Suppressor macrophage (primary cell): ENCODE results near the gene TTC39C.
A peak's percentile ranks its signal among the peaks of the same experiment; 100 is the strongest.

Experiments
- DNase-seq, 4 experiments: peaks; one replicate each; pipeline ENCODE4 v3.0.0-alpha.2; 2020 to 2022

TTC39C gene

GRCh38 chr18:24089515-24090337, 75.2 kb downstream of the TTC39C start:
- no peak for DNase-seq

DNA sequence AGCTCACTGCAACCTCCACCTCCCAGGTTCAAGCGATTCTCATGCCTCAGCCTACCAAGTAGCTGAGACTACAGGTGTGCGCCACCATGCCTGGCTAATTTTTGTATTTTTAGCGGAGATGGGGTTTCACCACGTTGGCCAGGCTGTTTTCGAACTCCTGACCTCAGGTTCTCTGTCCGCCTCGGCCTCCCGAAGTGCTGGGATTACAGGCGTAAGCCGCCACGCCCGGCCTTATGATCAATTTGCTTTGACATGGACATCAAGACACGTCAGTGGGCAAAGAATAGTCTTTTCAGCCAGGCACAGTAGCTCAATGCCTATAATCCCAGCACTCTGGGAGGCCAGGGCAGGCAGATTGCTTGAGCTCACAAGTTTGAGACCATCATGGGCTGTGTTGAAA, 76.3 kb downstream of the TTC39C start:
- DNase-seq, result no peak

DNA sequence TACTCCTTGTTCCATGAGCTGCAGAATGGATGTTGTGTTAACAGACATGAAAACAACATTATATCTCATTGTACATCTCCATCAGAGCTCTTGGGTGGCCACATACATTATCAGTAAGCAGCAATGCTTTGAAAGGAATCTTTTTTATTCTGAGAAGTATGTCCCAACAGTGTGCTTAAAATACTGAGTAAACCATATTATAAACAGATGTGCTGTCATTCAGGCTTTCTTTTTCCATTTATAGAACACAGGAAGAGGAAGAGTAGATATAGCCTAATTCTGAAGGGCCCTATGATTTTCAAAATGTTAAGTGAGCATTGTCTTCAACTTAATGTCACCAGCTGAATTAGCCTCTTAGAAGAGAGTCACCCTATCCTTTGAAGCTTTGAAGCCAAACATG, 80.0 kb downstream of the TTC39C start:
- DNase-seq, result peak in 2 of 4 experiments; percentile 25 to 36

- DNase-seq, result no peak
Observed at GRCh38 chr18:24095976-24096375, 81.4 kb downstream of the TTC39C start.

GRCh38 chr18:24103320-24104021, 88.9 kb downstream of the TTC39C start:
- no peak for DNase-seq

GRCh38 chr18:24104486-24104885, 89.9 kb downstream of the TTC39C start:
- no peak for DNase-seq

GRCh38 chr18:24108641-24109040, 94.1 kb downstream of the TTC39C start:
- DNase-seq, result no peak

DNA sequence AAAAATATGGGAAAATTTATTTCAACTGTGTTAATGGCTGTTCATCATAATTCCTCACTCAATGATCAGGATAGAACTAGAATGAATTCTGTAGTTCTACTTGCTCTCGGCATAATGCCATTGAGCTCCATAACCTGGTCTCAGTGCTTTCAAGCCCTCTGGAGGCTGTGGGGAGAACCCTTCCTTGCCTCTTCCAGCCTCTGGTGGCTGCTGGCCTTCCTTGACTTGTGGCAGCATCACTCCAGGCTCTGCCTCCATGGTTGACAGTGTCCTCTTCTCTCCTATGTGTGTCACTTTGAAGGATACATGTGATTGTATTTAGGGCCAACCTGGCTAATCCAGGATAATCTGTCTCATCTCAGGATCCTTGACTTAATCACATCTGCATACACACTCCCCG, 97.4 kb downstream of the TTC39C start:
- no peak for DNase-seq

DNA sequence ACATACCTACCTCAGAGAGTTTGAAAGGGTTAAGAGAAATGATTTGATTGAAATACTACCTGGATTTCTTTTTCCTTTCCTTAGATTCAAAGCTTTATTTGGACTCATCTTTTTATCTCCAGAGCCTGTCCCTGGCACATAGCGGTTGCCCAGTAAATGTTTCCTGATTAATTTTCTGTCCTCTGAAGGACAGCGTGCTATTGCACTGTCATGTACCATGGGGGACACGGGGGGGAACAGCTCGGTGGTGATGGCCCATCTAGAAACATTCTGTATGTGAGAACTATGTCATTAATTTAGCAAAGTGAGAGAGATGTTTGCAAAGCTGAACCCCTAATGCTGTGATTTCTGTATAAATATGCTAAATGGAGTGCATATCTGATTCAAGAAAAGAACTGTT, 97.9 kb downstream of the TTC39C start:
- DNase-seq, result no peak

DNA sequence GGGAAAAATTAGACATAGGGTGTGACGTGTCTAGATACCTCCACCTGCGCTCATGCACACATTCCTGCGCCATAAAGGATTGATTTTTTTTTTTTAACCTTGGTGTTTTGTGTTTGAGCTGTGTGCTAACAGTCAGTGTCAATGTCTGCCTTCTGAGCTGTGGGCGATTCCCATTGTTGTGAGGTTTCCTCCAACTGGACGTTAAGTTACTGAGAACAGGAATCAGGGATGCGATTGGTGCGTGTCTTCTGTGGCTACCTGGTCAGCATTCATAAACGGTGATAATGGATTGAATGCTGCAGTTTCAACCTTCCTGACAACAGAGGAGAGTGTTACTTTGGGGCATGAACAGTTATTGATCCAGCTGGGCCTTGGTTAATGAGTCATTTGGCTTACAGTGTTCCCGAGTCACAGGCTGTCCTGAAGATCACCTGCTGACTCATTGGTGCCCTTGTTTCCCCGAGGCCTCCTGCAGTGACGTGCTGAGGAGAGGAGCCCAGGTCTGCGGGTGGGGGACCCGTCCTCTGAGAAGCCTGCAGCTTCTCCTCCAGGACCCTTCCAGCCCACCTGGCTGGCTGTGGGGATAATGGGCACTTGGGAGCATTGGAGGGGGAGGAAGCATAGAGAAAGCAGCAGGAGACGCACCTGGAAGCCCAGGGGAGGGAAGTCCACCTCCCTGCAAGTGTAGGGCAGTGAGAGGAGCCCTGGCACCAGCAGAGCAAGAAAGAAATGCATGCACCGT, 98.5 kb downstream of the TTC39C start:
- DNase-seq, result no peak

- DNase-seq, result no peak
Observed at GRCh38 chr18:24114924-24115549, 100.5 kb downstream of the TTC39C start.

GRCh38 chr18:24115628-24116027, 101.1 kb downstream of the TTC39C start:
- DNase-seq, result peak; percentile 11 to 62 (median 35)

DNA sequence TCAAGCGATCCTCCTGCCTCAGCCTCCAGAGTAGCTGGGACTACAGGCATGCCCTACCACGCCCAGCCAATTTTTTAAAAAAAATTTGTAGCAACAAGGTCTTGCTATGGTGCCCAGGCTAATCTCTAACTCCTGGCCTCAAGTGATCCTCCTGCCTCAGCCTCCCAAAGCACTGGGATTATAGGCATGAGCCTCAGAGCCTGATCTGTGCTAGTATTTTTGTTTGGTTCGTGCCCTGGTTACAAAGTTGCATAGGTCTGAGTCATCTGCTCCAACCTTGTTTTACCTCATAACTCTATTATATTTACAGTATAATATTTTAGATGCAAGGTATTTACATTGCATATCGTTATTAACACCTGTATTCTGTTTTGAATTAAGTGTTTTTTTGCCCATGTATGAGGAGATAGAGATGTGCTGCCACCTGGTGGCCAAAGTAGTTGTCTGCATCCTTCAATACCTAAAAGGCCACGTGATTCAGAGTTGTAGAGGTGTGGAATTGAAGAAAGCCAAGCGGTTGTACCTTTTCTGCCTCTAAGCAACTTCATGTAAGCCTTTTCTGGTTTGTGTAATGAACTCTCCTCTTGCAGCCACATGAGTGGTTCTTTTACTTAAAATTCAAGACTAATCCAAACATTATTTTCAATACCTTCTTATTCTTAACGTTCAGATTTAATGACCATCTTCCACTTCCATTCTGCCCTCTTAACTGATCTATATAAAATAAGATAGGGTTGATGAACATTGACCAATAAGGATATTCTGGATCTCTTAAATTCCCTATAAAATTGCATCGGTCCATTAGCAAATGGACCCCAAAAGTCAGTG, 104.4 kb downstream of the TTC39C start:
- DNase-seq, result peak; percentile 78 to 84 (median 81)

GRCh38 chr18:24120676-24121075, 106.1 kb downstream of the TTC39C start:
- DNase-seq, result no peak

DNA sequence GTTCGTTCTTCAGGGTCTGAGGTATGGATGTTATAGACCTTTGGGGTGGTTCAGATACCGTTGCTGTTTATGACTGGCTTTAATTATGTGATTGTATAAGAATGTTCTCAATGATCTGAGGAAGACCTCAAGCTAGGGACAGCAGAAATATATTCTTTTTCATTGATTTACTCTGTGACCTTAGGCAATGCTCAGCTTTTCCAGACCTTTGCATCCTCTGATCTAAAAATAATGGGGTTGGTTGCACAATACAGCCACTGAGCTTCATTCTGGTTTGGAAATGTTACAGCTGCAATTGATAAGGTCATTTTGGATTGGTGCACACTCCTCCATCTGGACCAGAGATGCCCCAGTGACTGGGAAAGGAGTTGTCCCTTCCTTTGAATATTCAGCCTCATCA, 107.1 kb downstream of the TTC39C start:
- DNase-seq, result no peak

- no peak for DNase-seq
Observed at GRCh38 chr18:24126155-24126961, 111.8 kb downstream of the TTC39C start.

GRCh38 chr18:24127735-24128134, 113.2 kb downstream of the TTC39C start:
- no peak for DNase-seq

DNA sequence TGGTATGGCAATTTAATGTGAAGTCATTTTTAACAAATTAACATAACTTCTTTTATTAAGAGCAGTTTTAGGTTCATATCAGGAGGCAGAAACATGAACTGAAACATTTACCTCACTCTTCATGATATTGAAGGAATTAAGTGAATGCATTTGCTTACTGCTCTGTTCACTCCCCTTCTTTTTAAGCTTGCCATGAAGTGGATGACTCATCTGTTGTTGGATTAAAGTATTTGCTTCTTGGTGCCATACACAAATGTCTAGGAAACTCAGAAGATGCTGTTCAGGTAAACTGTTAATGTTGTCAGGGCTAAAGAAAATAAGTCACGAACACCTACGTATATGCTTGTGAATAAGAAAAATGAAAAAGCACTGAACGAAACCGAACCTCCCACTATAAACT, 114.1 kb downstream of the TTC39C start:
- DNase-seq, result no peak

DNA sequence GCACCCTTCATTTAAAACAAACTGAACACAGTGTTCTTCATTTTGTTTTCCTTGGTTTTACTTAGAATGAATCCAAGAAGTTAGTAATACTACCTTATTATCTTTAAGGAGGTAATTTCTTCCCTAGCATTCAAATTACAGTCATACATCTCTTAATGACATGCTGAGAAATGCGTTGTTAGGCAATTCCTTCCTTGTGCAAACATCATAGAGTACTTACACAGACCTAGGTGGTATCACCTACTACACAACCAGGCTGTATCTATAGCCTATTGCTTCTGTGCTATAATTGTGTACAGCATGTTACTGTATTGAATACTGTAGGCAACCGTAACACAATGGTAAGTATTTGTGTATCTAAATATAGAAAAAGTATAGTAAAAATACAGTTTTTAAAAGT, 115.9 kb downstream of the TTC39C start:
- DNase-seq, result no peak

GRCh38 chr18:24136967-24137373, 122.4 kb downstream of the TTC39C start:
- no peak for DNase-seq

DNA sequence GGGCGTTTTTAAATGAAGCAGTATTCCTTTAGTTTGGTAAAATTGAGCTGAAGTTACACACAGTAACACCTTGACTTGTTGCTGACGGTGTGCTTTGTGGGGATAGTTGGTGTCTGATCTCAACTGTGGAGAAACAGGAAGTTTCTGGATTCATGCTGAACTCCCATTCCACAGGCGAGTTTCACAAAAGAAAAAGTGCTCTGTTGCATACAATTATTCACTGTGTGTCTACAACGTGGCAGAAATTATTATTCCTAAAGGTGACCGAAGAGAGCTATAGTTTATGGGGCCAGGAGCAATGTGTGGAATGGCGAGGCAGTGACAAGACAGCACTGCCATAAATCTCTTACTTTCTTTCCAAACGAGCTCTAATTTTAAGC, 123.8 kb downstream of the TTC39C start:
- peak in 2 of 4 experiments; percentile 56 to 62 for DNase-seq
